Heart left ventricle (tissue), 16 donors: ENCODE measurements around the gene BTBD16. TPM values are rescaled to one million over a fixed set of nuclear protein-coding genes. Genes with fewer than 3 reads are reported as not detected.

Experiments used
- ATAC-seq, 4 donors: fragments of 200-7000 bp; cut with Tn5 transposase; one replicate each; pipeline ENCODE4 v1.9.1; 2020 to 2022; ENCODE audit warnings: moderate library complexity in 4 of 4, mild to moderate bottlenecking in 3 of 4, moderate number of reproducible peaks in 1 of 4
- DNase-seq, 5 donors: peaks; one replicate each; pipeline ENCODE4 v3.0.0-alpha.2; 2020
- H3K27ac ChIP-seq, 12 donors: fragments of 200-600 bp; sonication (generic) in 4 of 12; one replicate each; pipeline versions ENCODE4 v1.5.0 to v1.8.0; 2016 to 2022; ENCODE audit warnings: mild to moderate bottlenecking in 2 of 12
- H3K27me3 ChIP-seq, 9 donors: fragments of 200-600 bp; sonication (generic) in 2 of 9; one replicate each; pipeline versions ENCODE4 v1.5.1 to v1.8.0; 2016 to 2022; ENCODE audit warnings: mild to moderate bottlenecking in 3 of 9
- H3K36me3 ChIP-seq, 9 donors: fragments of 200-600 bp; sonication (generic) in 2 of 9; one replicate each; pipeline versions ENCODE4 v1.5.0 to v1.8.0; 2018 to 2022; ENCODE audit warnings: mild to moderate bottlenecking in 2 of 9
- H3K4me1 ChIP-seq, 12 donors: fragments of 200-600 bp; sonication (generic) in 4 of 12; one replicate each; pipeline versions ENCODE4 v1.5.0 to v1.8.0; 2016 to 2022; ENCODE audit warnings: mild to moderate bottlenecking in 3 of 12
- H3K4me3 ChIP-seq, 12 donors: fragments of 200-600 bp; sonication (generic) in 4 of 12; one replicate each; pipeline versions ENCODE4 v1.5.0 to v1.8.0; 2017 to 2022; ENCODE audit warnings: mild to moderate bottlenecking in 9 of 12, moderate library complexity in 4 of 12
- H3K9me3 ChIP-seq, 12 donors: fragments of 200-600 bp; sonication (generic) in 4 of 12; one replicate each; pipeline versions ENCODE4 v1.5.0 to v1.8.0; 2016 to 2022; ENCODE audit warnings: mild to moderate bottlenecking in 1 of 12
- CTCF ChIP-seq, 12 donors: fragments of 200-600 bp; sonication (generic) in 4 of 12; IDR thresholded peaks; one replicate each; pipeline versions ENCODE4 v1.5.0 to v1.8.0; 2018 to 2022; ENCODE audit warnings: antibody characterized with exemption in 12 of 12, mild to moderate bottlenecking in 5 of 12
- POLR2A ChIP-seq, 2 donors: fragments of 450-650 bp; IDR thresholded peaks; one replicate each; pipeline ENCODE4 v1.6.1; 2017; ENCODE audit warnings: antibody characterized with exemption in 2 of 2, mild to moderate bottlenecking in 2 of 2, moderate library complexity in 2 of 2
- WGBS, 4 donors: extraction: QIAGEN DNeasy Blood & Tissue Kit in 2 of 4; methylation state at CpG; one replicate each; pipeline versions ENCODE4 v1.1.5 to v1.1.7; 2013 to 2018; 5-methylcytosine and 5-hydroxymethylcytosine counted together
- intact Hi-C, 10 donors: fragments of 100-400 bp; cut with DNase I; formaldehyde crosslinking; loops; one replicate each; pipeline versions ENCODE4 v1.11.1 to v1.14.2; 2022
- polyA plus RNA-seq, 2 donors: library from polyadenylated mRNA; stranded (reverse); fragments of 200-250 nt; gene quantifications; one replicate each; pipeline ENCODE4 v1.2.3, GENCODE V29; 2013
- total RNA-seq, 9 donors: library from RNA; depleted of rRNA in 2 of 9; stranded (reverse); fragments of >200 nt in 2 of 9; fragmentation: NEBNext Ultra II Directional in 3 of 9; extraction: Animal tissue kit (Norgen Biotek cat#: 25700) in 3 of 9; gene quantifications; one replicate each; pipeline versions ENCODE4 v1.1.0 to v1.2.4, GENCODE V29; 2016 to 2023
- donor health status: ischemic (EF 13 %, LVEDD 7.1; RV severe dilation, severe dysfunction).
- donor health status: healthy with polysubstance abuse.
- donor health status: DM: no; HTN: yes; CAD: no.
- donor health status: DM: no; HTN: no; CAD: no.
- donor health status: ischemic (EF 25% LVEDD 6.9; RV normal size, moderate dysfunction).
- donor health status: ischemic (EF 25% LVEDD 5.7; RV mildly dilated, moderate dysfunction).
- donor health status: healthy.
- donor health status: DM: yes; HTN: yes; CAD: no.
- donor health status: ischemic (EF 35%, LVEDD 5.7; RV mildly dilated, moderate dysfunction).
- donor health status: nonischemic (EF 11% LVEDD 7.7; RV severe dilation, severe dysfunction).
- donor health status: DM: yes; HTN: yes; CAD: no.
- donor health status: PGD.
- donor health status: ischemic (EF 29% LVEDD 5.4; RV normal size, mild dysfunction).
- donor health status: nonischemic (EF 23%, LVEDD 6.1; RV moderate dilation, normal function).

The BTBD16 gene
- total and polyA plus RNA-seq, 11 donors: 0.23 to 0.25 TPM; not detected in 9

DNA sequence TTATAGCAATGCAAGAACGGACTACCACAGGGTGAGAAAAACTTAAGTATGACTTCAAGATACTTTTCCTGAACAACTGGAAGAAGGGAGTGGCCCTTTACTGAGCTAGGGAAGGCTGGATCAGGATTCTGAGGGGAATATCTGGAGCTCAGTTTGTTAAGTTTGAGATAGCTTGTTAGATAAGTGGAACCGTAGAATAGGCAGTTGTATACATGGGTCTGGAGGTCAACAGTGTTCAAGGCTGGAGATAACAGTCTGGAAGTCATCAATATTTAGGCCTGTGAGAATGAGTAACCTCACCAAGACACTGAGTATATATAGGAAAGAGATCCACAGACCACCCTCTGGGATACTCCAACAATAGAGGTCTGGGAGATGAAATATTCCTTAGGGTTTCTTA lies 110.6 kb downstream of the BTBD16 start:
- TF ChIP-seq POLR2A (IDR thresholded peaks at IDR 0.05) (no peak), CTCF (IDR thresholded peaks at IDR 0.05) (no peak)
- ATAC-seq (no peak), DNase-seq (no peak)
- peaks cover 0 to 51% (median 21%) of the 10 kb centered on the region in 12 donors for H3K4me1 ChIP-seq
- no peaks in the 10 kb centered on the region for H3K36me3 ChIP-seq
- H3K27me3 ChIP-seq: no peaks in the 10 kb centered on the region
- H3K4me3 ChIP-seq: no peak overlapping the region
- H3K27ac ChIP-seq: no peak overlapping the region
- intact Hi-C loops: no loop called here
- WGBS, 4 donors: 68 to 88% (median 79%) methylated on average over 2 of the region's 2 CpGs
- no peaks in the 10 kb centered on the region for H3K9me3 ChIP-seq

DNA sequence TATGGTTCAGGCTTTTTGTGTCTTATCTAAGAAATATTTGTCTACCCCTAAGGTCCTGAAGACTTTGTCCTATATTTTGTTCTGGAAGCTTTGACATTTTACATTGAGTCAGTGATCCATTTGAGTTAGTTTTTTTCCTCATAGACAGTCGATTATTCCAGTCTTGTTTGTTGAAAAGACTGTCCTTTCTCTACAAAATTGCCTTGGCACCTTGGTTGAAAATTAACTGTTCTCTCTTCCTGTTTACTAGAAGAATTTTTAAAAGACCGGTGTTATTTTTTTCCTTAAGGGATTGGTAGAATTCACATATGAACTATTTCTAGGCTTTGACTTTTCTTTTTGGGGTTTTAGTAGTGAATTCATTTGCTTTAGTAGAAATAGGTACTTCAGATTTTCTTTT lies 115.4 kb downstream of the BTBD16 start:
- DNase-seq (no peak), ATAC-seq (no peak)
- Histone ChIP-seq H3K27me3 (no peaks in the 10 kb centered on the region), H3K4me3 (no peak overlapping the region), H3K27ac (peak overlapping the region in 2 of 12 donors; percentile 17 to 24), H3K9me3 (no peaks in the 10 kb centered on the region), H3K4me1 (peaks cover 0 to 40% (median 14%) of the 10 kb centered on the region in 12 donors), H3K36me3 (peaks cover 0 to 5% (median 0%) of the 10 kb centered on the region in 9 donors)
- intact Hi-C loops: loop anchor here in 1 of 10 donors (5.0 kb wide), 1 partner anchor 36 kb away; no protein-coding TSS in a partner anchor
- no peak for TF ChIP-seq POLR2A (IDR thresholded peaks at IDR 0.05)
- no peak for TF ChIP-seq CTCF (IDR thresholded peaks at IDR 0.05)
- WGBS, 4 donors: 49 to 67% (median 56%) methylated on average over 2 of the region's 2 CpGs

GRCh38 chr10:122387572-122387971 lies 116.5 kb downstream of the BTBD16 start:
- H3K27me3 ChIP-seq: no peaks in the 10 kb centered on the region
- H3K4me3 ChIP-seq: no peak overlapping the region
- peaks cover 0 to 5% (median 0%) of the 10 kb centered on the region in 9 donors for H3K36me3 ChIP-seq
- WGBS, 4 donors: 88 to 96% (median 93%) methylated on average over 2 of the region's 2 CpGs
- no peaks in the 10 kb centered on the region for H3K9me3 ChIP-seq
- ATAC-seq (peak in 2 of 4 donors; percentile 13 to 18), DNase-seq (no peak)
- no peak overlapping the region for H3K27ac ChIP-seq
- H3K4me1 ChIP-seq: peaks cover 0 to 45% (median 22%) of the 10 kb centered on the region in 12 donors
- intact Hi-C loops: loop anchor here in 1 of 10 donors (5.0 kb wide), 1 partner anchor 35 kb away; no protein-coding TSS in a partner anchor
- no peak for TF ChIP-seq POLR2A (IDR thresholded peaks at IDR 0.05)

Other genes with a start within 250 kb of the BTBD16 start
- 10 to 100 TPM; 32.3 to 70.6 (median 44.7) TPM for gene PLEKHA1, start 103.4 kb downstream of the BTBD16 start, total RNA-seq
- gene PLEKHA1, start 103.4 kb downstream of the BTBD16 start, polyA plus RNA-seq: 10 to 100 TPM; 14.1 to 38.5 TPM
- gene ARMS2, start 183.4 kb downstream of the BTBD16 start, total RNA-seq: 1 to 10 TPM in 2 of 9 donors, under 1 TPM in 1, not detected in 6; 0.87 to 1.5 (median 1.2) TPM
- not detected for gene ARMS2, start 183.4 kb downstream of the BTBD16 start, polyA plus RNA-seq
- 100 to 1,000 TPM in 3 of 9 donors, 10 to 100 TPM in 6; 35.7 to 153 (median 57.6) TPM for gene HTRA1, start 190.3 kb downstream of the BTBD16 start, total RNA-seq
- 10 to 100 TPM; 30.5 to 34.9 TPM for gene HTRA1, start 190.3 kb downstream of the BTBD16 start, polyA plus RNA-seq